DND-41 (cell line): ENCODE data around the gene EFHC1.

Source experiments
- CTCF ChIP-seq: IDR thresholded peaks from 2 replicates; pipeline ENCODE4 v1.5.1; 2012; ENCODE audit warnings: borderline replicate concordance, low read length, moderate library complexity, mild to moderate bottlenecking; ENCODE audit not compliant: poor library complexity, severe bottlenecking; ENCODE audit errors: extremely low read depth
- EZH2 ChIP-seq: IDR thresholded peaks from 3 replicates; pipeline ENCODE4 v1.6.1; 2012; ENCODE audit warnings: borderline replicate concordance, low read depth, mild to moderate bottlenecking, moderate library complexity, low read length, inconsistent platforms; ENCODE audit not compliant: severe bottlenecking

GRCh38 chr6:52571099-52571755 is 151.1 kb downstream of the EFHC1 start:
- TF ChIP-seq CTCF, result no peak
- TF ChIP-seq EZH2, result no peak
